GM18507 (cell line): Measurements from ENCODE around the gene COG7.
"Not testable (repeated sequence)": the region's sequence is repeated elsewhere in the genome, so short reads cannot be mapped to it uniquely, and the experiment has no call there.

Experiments
- DNase-seq: peaks from one replicate; pipeline ENCODE4 v3.0.0; 2011; ENCODE audit warnings: low read depth; ENCODE audit not compliant: insufficient read length; ENCODE audit errors: extremely low spot score
- FAIRE-seq: peaks from 2 replicates; lab custom pipeline; 2011; peaks lifted over from hg19 to GRCh38; lab: Jason Lieb, UNC

The COG7 gene

GRCh38 chr16:23452572-23453337 lies at the start of gene COG7:
Gene COG7, minus strand, starts transcription at chr16:23453189. Its CDS starts 195 bp downstream, at chr16:23452994.
- FAIRE-seq, result peak; percentile 91
- DNase-seq, result peak; percentile 75

GRCh38 chr16:23502466-23502865 lies 49.5 kb upstream of the COG7 start:
- no peak for DNase-seq
- no peak for FAIRE-seq

- DNase-seq (no peak), FAIRE-seq (no peak)
These were observed 48.3 kb upstream of the COG7 start for GRCh38 chr16:23501291-23501690.

GRCh38 chr16:23500862-23501225 lies 47.9 kb upstream of the COG7 start:
- DNase-seq (no peak), FAIRE-seq (no peak)

GRCh38 chr16:23500212-23500861 lies 47.3 kb upstream of the COG7 start:
- DNase-seq (no peak), FAIRE-seq (no peak)

GRCh38 chr16:23499801-23500200 lies 46.8 kb upstream of the COG7 start:
- FAIRE-seq, result no peak
- DNase-seq, result no peak

GRCh38 chr16:23498863-23499262 lies 45.9 kb upstream of the COG7 start:
- no peak for FAIRE-seq
- no peak for DNase-seq

GRCh38 chr16:23497543-23497868 lies 44.5 kb upstream of the COG7 start:
- FAIRE-seq (no peak), DNase-seq (no peak)

- no peak for FAIRE-seq
- no peak for DNase-seq
These were observed 44.0 kb upstream of the COG7 start for GRCh38 chr16:23496821-23497542.

GRCh38 chr16:23495671-23496070 lies 42.7 kb upstream of the COG7 start:
- FAIRE-seq, result no peak
- DNase-seq, result no peak

GRCh38 chr16:23494188-23494587 lies 41.2 kb upstream of the COG7 start:
- FAIRE-seq (no peak), DNase-seq (no peak)

- DNase-seq (no peak), FAIRE-seq (no peak)
These were observed 38.8 kb upstream of the COG7 start for GRCh38 chr16:23491490-23492391.

GRCh38 chr16:23486480-23486879 lies 33.5 kb upstream of the COG7 start:
- no peak for DNase-seq
- FAIRE-seq, result no peak

- DNase-seq, result no peak
- no peak for FAIRE-seq
These were observed 32.9 kb upstream of the COG7 start for GRCh38 chr16:23485841-23486240.

GRCh38 chr16:23485257-23485614 lies 32.2 kb upstream of the COG7 start:
- DNase-seq, result no peak
- FAIRE-seq, result no peak

GRCh38 chr16:23484510-23485256 lies 31.7 kb upstream of the COG7 start:
- no peak for DNase-seq
- FAIRE-seq, result no peak

GRCh38 chr16:23483492-23483891 lies 30.5 kb upstream of the COG7 start:
- not testable (repeated sequence) for FAIRE-seq, DNase-seq

- peak; percentile 49 for DNase-seq
- FAIRE-seq, result peak; percentile 70
These were observed 29.8 kb upstream of the COG7 start for GRCh38 chr16:23482778-23483177.

GRCh38 chr16:23480257-23480656 lies 27.3 kb upstream of the COG7 start:
- DNase-seq (no peak), FAIRE-seq (no peak)
